ENCODE data around the gene DNAJB6.

DNA sequence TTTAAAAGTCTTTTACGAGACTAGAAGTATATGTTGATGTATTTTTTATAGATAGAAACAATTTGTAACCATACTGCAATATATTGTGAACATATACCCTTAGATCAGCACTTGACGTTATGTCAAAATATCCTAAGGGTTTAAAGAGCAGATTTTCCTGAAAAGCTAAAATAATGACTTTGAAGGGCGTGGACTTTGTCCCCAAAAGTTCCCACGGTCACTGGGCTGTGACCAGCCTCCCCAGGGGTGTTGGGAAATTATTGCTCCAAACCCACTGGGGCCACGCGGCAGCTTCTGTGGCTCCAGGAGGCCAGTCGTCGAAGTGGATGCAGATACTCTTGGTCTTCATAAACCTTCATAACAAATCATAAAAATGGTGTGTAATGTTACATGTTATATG is 29.9 kb downstream of the DNAJB6 start:
- TF ChIP-seq EZH2 (IDR thresholded peaks at IDR 0.05): no peak
- TF ChIP-seq, protein P1, sequence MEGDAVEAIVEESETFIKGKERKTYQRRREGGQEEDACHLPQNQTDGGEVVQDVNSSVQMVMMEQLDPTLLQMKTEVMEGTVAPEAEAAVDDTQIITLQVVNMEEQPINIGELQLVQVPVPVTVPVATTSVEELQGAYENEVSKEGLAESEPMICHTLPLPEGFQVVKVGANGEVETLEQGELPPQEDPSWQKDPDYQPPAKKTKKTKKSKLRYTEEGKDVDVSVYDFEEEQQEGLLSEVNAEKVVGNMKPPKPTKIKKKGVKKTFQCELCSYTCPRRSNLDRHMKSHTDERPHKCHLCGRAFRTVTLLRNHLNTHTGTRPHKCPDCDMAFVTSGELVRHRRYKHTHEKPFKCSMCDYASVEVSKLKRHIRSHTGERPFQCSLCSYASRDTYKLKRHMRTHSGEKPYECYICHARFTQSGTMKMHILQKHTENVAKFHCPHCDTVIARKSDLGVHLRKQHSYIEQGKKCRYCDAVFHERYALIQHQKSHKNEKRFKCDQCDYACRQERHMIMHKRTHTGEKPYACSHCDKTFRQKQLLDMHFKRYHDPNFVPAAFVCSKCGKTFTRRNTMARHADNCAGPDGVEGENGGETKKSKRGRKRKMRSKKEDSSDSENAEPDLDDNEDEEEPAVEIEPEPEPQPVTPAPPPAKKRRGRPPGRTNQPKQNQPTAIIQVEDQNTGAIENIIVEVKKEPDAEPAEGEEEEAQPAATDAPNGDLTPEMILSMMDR (IDR thresholded peaks at IDR 0.05): no peak

Measured in neural progenitor cell (in vitro differentiated cells).